GM10266 (cell line): Measurements from ENCODE around the gene PEX11A.

ENCODE experiments used
- DNase-seq: peaks from one replicate; pipeline ENCODE4 v3.0.0; 2012; ENCODE audit errors: extremely low spot score
- TF ChIP-seq, protein P1 (sequence below): IDR thresholded peaks from 2 replicates; pipeline ENCODE4 v1.5.1; 2012; ENCODE audit warnings: mild to moderate bottlenecking, low read depth; ENCODE audit not compliant: control insufficient read depth, insufficient read depth; ENCODE audit errors: missing control alignments

PEX11A gene

DNA sequence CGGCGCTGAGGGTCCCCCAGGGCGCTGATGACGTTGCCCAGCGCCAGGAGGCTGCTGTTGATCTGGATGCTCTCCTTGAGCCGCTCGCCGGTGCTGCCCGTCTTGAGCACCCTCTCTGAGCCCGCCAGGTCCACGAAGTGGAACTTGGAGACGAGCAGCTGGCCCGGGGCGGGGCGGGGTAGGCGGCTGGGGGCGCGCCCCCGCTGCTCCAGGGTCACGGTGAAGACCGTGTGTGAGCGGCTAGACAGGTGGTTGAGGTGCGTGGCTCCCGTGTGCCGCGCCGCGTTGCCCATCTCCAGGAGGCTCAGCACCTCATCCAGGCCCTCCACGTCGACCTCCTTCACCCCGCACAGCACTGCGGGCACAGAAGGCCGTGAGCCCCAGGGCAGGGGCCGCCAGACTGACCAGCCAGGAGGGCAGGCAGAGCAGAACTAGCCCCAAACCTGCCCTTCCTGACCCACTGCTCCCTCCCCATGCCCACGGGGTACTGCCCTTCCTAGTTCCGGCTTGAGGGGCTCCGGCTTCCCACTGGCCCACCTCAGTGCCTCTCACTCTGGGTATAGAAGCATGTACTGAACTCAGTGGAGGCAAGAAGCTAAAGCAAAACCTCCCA lies 41.4 kb downstream of the PEX11A start:
- TF ChIP-seq, protein P1, sequence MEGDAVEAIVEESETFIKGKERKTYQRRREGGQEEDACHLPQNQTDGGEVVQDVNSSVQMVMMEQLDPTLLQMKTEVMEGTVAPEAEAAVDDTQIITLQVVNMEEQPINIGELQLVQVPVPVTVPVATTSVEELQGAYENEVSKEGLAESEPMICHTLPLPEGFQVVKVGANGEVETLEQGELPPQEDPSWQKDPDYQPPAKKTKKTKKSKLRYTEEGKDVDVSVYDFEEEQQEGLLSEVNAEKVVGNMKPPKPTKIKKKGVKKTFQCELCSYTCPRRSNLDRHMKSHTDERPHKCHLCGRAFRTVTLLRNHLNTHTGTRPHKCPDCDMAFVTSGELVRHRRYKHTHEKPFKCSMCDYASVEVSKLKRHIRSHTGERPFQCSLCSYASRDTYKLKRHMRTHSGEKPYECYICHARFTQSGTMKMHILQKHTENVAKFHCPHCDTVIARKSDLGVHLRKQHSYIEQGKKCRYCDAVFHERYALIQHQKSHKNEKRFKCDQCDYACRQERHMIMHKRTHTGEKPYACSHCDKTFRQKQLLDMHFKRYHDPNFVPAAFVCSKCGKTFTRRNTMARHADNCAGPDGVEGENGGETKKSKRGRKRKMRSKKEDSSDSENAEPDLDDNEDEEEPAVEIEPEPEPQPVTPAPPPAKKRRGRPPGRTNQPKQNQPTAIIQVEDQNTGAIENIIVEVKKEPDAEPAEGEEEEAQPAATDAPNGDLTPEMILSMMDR: no peak
- DNase-seq: no peak

DNA sequence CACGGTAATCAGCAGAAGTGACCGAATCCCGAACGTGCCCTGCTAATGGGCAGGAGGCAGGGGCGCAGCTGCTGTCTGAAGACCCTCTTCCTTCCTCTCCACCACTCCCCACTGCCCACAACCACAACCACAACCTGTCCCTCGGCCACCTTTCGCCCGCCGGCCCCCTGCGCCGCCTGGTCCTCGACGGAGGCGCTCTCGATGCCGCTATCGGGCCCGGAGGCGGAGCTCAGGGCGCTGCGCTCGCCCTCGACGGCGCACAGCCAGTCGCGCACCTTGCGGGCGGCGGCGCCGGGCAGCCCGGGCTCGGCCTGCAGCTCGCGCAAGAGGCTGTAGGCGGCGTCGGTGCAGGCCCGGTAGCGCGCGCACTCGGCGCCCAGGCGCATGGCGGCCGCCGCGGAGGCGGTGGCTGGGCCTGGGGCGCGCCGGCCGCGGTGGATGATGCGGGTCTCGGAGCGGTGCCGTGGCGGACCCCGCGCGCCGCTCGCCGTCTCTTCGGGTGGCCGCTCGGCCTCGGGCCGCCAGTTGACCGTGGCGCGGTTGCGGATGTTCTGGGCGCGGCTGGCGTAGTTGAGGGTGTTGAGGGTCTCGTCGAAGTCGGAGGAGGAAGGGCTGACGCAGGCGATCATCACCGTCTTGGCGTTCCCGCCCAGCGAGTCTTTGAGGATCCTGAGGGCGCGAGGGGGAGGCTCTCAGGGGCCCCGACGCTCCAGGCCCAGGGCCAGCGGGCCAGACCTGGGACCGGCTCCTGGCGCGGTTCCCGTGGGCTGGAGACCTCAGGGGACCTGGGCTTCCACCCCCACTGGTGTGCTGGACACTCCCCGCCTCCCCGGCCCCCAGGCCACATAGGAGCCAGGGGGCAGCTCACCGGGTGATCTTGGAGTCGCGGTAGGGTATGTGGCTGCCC lies 42.2 kb downstream of the PEX11A start:
- TF ChIP-seq, protein P1: no peak
- DNase-seq: no peak

DNA sequence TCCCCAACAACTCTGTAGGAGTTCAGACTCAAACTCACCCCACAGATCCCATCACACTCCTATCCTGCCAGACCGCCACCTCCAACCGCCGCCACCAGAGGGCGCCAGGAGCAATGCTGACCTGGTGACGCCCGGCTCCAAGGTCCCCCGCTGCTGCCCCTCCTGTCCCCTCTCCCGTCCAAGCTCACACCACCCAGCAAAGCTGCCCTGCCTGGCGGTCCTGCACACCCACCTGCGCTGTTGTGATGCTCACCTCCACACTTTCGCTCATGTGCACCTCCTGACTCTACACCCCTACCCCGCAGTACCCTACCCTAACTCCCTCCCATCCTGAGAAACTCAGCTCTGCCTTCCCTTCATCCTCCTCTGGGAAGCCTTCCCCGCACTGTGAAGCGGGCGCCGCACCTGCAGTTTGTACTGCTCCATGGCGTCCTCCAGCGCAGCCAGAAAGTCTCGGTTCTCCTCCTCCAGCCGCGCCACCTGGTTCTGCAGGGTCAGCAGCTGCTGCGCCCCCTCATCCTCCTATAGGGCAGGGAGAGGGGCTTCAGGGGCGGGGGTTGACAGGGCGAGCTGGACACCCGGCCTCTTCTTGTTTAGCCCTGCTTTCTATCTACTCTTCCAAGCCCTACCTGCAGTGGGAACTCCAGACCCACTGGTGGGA lies 43.2 kb downstream of the PEX11A start:
- DNase-seq: peak; percentile 91
- TF ChIP-seq, protein P1: peak; percentile 93

GRCh38 chr15:89646416-89647141 lies 44.0 kb downstream of the PEX11A start:
- DNase-seq: no peak
- TF ChIP-seq, protein P1: no peak

DNA sequence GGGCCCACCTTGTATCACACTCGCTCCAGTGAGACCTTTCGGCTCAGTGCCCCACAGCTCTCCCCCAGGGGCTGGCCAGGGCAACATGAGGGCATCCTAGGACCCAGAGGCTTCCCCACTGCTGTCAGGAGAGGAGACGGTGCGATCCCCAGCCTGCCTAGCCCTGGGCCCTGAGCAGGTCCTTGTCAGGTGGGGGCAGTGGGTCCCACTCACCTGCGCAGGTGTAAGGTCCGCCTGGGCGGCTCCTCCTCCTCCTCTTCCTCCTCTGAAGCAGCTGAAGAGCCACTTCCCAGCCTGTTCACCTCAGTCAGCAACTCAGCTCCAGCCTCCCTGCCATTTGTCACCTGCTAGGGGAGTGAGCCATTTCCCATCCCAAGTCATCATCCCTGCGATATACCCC lies 44.9 kb downstream of the PEX11A start:
- DNase-seq: no peak
- TF ChIP-seq, protein P1: no peak

DNA sequence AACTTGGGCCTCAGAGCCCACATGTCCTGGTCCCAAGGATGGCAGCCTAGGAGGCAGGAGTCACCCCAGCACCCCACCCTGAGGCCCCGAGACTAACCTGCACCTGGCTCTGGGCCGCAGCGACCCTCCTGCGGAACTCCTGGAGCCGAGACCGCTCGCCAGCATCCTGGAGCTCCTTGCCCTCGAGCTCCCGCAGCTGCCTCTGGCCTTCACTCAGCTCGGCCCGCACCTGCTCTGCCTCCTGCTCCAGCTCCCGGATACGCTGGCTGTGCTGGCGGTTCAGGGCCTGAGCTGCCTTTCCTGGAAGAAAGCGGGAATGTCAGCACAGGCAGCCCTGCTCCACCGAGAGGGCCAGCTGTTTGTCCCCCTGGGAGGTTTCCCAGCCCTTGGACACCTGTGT lies 48.4 kb downstream of the PEX11A start:
- TF ChIP-seq, protein P1: no peak
- no peak for DNase-seq
